HepG2 (cell line): Measurements from ENCODE around the gene C7orf57. TPM values are rescaled to one million over a fixed set of nuclear protein-coding genes. Genes with fewer than 3 reads are reported as not detected.
A peak's percentile ranks its signal among the peaks of the same experiment; 100 is the strongest.

Experiments used
- ATRX ChIP-seq: sonication (generic); formaldehyde crosslinking; IDR thresholded peaks from 2 replicates; pipeline ENCODE4 v1.4.0; 2020; ENCODE audit warnings: missing genetic modification reagents, borderline replicate concordance
- BRD4 ChIP-seq: sonication (generic); formaldehyde crosslinking; IDR thresholded peaks from 2 replicates; pipeline ENCODE4 v1.4.0; 2020; ENCODE audit warnings: missing genetic modification reagents
- CBX1 ChIP-seq: IDR thresholded peaks from one replicate; pipeline ENCODE4 v1.6.1; 2016; ENCODE audit warnings: antibody characterized with exemption, low read depth
- GMEB1 ChIP-seq: sonication (generic); formaldehyde crosslinking; IDR thresholded peaks from 2 replicates; pipeline ENCODE4 v1.5.1; 2020; ENCODE audit warnings: missing genetic modification reagents, mild to moderate bottlenecking, borderline replicate concordance
- HMG20B ChIP-seq: conservative IDR thresholded peaks from 2 replicates; pipeline ENCODE4 v1.6.1; 2016; ENCODE audit warnings: missing genetic modification reagents, missing compliant biosample characterization
- KDM2A ChIP-seq: sonication (generic); formaldehyde crosslinking; IDR thresholded peaks from 2 replicates; pipeline ENCODE4 v1.4.0; 2020; ENCODE audit warnings: low read depth, missing genetic modification reagents, borderline replicate concordance
- PAX8 ChIP-seq: sonication (generic); formaldehyde crosslinking; IDR thresholded peaks from 2 replicates; pipeline ENCODE4 v1.8.0; 2022; ENCODE audit warnings: mild to moderate bottlenecking, missing genetic modification reagents, borderline replicate concordance
- PAXIP1 ChIP-seq: sonication (generic); formaldehyde crosslinking; conservative IDR thresholded peaks from 2 replicates; pipeline ENCODE4 v1.4.0; 2020; ENCODE audit warnings: mild to moderate bottlenecking, missing genetic modification reagents, moderate library complexity
- RAD21 ChIP-seq: fragments of 450-650 bp; formaldehyde crosslinking; IDR thresholded peaks from 2 replicates; pipeline ENCODE4 v1.5.0; 2020; ENCODE audit warnings: mild to moderate bottlenecking
- RAD51 ChIP-seq: fragments of 450-650 bp; IDR thresholded peaks from 2 replicates; pipeline ENCODE4 v1.6.1; 2016; ENCODE audit warnings: borderline replicate concordance
- RXRA ChIP-seq: sonication (generic); formaldehyde crosslinking; IDR thresholded peaks from 2 replicates; pipeline ENCODE4 v1.5.1; 2020; ENCODE audit warnings: missing genetic modification reagents
- SCMH1 ChIP-seq: sonication (generic); formaldehyde crosslinking; IDR thresholded peaks from 2 replicates; pipeline ENCODE4 v1.9.0; 2021; ENCODE audit warnings: missing genetic modification reagents, mild to moderate bottlenecking, borderline replicate concordance
- SNAI1 ChIP-seq: sonication (generic); formaldehyde crosslinking; IDR thresholded peaks from 2 replicates; pipeline ENCODE4 v1.5.0; 2020; ENCODE audit warnings: mild to moderate bottlenecking, missing genetic modification reagents, borderline replicate concordance
- SPEN ChIP-seq: sonication (generic); formaldehyde crosslinking; IDR thresholded peaks from 2 replicates; pipeline ENCODE4 v1.5.1; 2020; ENCODE audit warnings: low read depth, mild to moderate bottlenecking, missing genetic modification reagents
- TOPORS ChIP-seq: sonication (generic); formaldehyde crosslinking; IDR thresholded peaks from 2 replicates; pipeline ENCODE4 v1.8.0; 2023; ENCODE audit warnings: mild to moderate bottlenecking, missing genetic modification reagents
- ZC3H13 ChIP-seq: sonication (generic); formaldehyde crosslinking; IDR thresholded peaks from 2 replicates; pipeline ENCODE4 v1.8.1; 2023; ENCODE audit warnings: mild to moderate bottlenecking, missing genetic modification reagents, moderate library complexity
- ZNF256 ChIP-seq: sonication (generic); formaldehyde crosslinking; conservative IDR thresholded peaks from 2 replicates; pipeline ENCODE4 v1.4.0; 2020; ENCODE audit warnings: missing genetic modification reagents
- ZNF282 ChIP-seq: fragments of 450-650 bp; IDR thresholded peaks from 2 replicates; pipeline ENCODE4 v1.6.1; 2018; ENCODE audit not compliant: partially characterized antibody
- ZNF510 ChIP-seq: sonication (generic); formaldehyde crosslinking; IDR thresholded peaks from 2 replicates; pipeline ENCODE4 v1.4.0; 2020; ENCODE audit warnings: low read depth, mild to moderate bottlenecking, missing genetic modification reagents
- ZNF572 ChIP-seq: sonication (generic); formaldehyde crosslinking; IDR thresholded peaks from 2 replicates; pipeline ENCODE4 v1.5.1; 2020; ENCODE audit warnings: mild to moderate bottlenecking, missing genetic modification reagents
- ZNF607 ChIP-seq: sonication (generic); formaldehyde crosslinking; IDR thresholded peaks from 2 replicates; pipeline ENCODE4 v1.5.1; 2020; ENCODE audit warnings: missing genetic modification reagents, mild to moderate bottlenecking, borderline replicate concordance
- ZNF782 ChIP-seq: sonication (generic); formaldehyde crosslinking; IDR thresholded peaks from 2 replicates; pipeline ENCODE4 v1.4.0; 2020; ENCODE audit warnings: missing genetic modification reagents, mild to moderate bottlenecking, borderline replicate concordance
- ZSCAN31 ChIP-seq: sonication (generic); formaldehyde crosslinking; IDR thresholded peaks from 2 replicates; pipeline ENCODE4 v1.5.0; 2020; ENCODE audit warnings: low read depth, mild to moderate bottlenecking, missing genetic modification reagents
- polyA plus RNA-seq, 8 experiments: library from polyadenylated mRNA; depleted of rRNA in 3 of 8; stranded (reverse) in 7 of 8; unstranded in 1 of 8; fragments of >200 nt; fragmentation: Illumina TruSeq in 4 of 8; extraction: Trizol in 4 of 8; gene quantifications; 2 replicates each; pipeline versions ENCODE4 v1.2.1 to v1.2.3, GENCODE V29; 2011 to 2016; ENCODE audit warnings: low read depth in 4 of 8, missing spikeins in 1 of 8, mixed read lengths in 1 of 8; ENCODE audit not compliant: insufficient read depth in 1 of 8
- total RNA-seq, 5 experiments: library from RNA; depleted of rRNA; stranded (reverse); fragments of >200 nt; fragmentation: Illumina TruSeq; extraction: Trizol; gene quantifications; 2 replicates each; pipeline ENCODE4 v1.2.3, GENCODE V29; 2016; ENCODE audit warnings: low read depth in 1 of 5
- TF ChIP-seq, protein P1 (sequence below): sonication (generic); formaldehyde crosslinking; IDR thresholded peaks from 2 replicates; pipeline ENCODE4 v1.8.0; 2022; ENCODE audit warnings: mild to moderate bottlenecking, missing genetic modification reagents
- TF ChIP-seq, protein P2 (sequence below): IDR thresholded peaks from 2 replicates; pipeline ENCODE4 v1.6.1; 2016; ENCODE audit warnings: low read depth, borderline replicate concordance

C7orf57 gene
- total and polyA plus RNA-seq, 2 of the 13 experiments (the other 11 are each of a cell fraction or from before 2014, with no cell fraction given): not detected

- TF ChIP-seq, protein P1, sequence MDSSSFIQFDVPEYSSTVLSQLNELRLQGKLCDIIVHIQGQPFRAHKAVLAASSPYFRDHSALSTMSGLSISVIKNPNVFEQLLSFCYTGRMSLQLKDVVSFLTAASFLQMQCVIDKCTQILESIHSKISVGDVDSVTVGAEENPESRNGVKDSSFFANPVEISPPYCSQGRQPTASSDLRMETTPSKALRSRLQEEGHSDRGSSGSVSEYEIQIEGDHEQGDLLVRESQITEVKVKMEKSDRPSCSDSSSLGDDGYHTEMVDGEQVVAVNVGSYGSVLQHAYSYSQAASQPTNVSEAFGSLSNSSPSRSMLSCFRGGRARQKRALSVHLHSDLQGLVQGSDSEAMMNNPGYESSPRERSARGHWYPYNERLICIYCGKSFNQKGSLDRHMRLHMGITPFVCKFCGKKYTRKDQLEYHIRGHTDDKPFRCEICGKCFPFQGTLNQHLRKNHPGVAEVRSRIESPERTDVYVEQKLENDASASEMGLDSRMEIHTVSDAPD (CRISPR knock-in tag): peak; percentile 45; the same call in 1 of the 2 replicates
- no peak for TF ChIP-seq ZC3H13 (CRISPR knock-in tag)
- peak; percentile 5; the same call in 1 of the 2 replicates for TF ChIP-seq SPEN (CRISPR knock-in tag)
- TF ChIP-seq BRD4: no peak
- peak; percentile 56 for TF ChIP-seq ZSCAN31 (CRISPR knock-in tag)
- no peak; the same call in 1 of the 2 replicates for TF ChIP-seq KDM2A (CRISPR knock-in tag)
- TF ChIP-seq, protein P2, sequence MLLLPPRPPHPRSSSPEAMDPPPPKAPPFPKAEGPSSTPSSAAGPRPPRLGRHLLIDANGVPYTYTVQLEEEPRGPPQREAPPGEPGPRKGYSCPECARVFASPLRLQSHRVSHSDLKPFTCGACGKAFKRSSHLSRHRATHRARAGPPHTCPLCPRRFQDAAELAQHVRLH (CRISPR knock-in tag): no peak
- TF ChIP-seq PAX8 (CRISPR knock-in tag): 0 out of 2 replicates have a peak, but pooled peaks have one; percentile 64
- TF ChIP-seq ATRX: no peak
- TF ChIP-seq RAD51: peak; percentile 36; the same call in 1 of the 2 replicates
- 0 out of 2 replicates have a peak, but pooled peaks have one; percentile 29 for TF ChIP-seq RAD21
- TF ChIP-seq HMG20B (CRISPR knock-in tag): no peak
- TF ChIP-seq SNAI1 (CRISPR knock-in tag): 0 out of 2 replicates have a peak, but pooled peaks have one; percentile 77
- no peak for TF ChIP-seq RXRA (CRISPR knock-in tag)
- no peak for TF ChIP-seq SCMH1 (CRISPR knock-in tag)
- peak; percentile 83 for TF ChIP-seq PAXIP1 (CRISPR knock-in tag)
- no peak for TF ChIP-seq ZNF282
- TF ChIP-seq TOPORS: no peak
- no peak for TF ChIP-seq ZNF572
- TF ChIP-seq ZNF256 (CRISPR knock-in tag): no peak
- TF ChIP-seq ZNF782 (CRISPR knock-in tag): no peak
- TF ChIP-seq ZNF607 (CRISPR knock-in tag): no peak
- no peak; the same call in 1 of the 2 replicates for TF ChIP-seq GMEB1 (CRISPR knock-in tag)
- no peak; the same call in 1 of the 2 replicates for TF ChIP-seq ZNF510 (CRISPR knock-in tag)
- no peak for TF ChIP-seq CBX1
Observed at GRCh38 chr7:48088559-48089045, 53.3 kb downstream of the C7orf57 start (continued).
